Measurements from ENCODE around the gene KATNAL2. TPM values are rescaled to one million over a fixed set of nuclear protein-coding genes. Genes with fewer than 3 reads are reported as not detected.

The KATNAL2 gene
- total and polyA plus RNA-seq, 4 donors = 1.5 to 8.0 (median 4.1) TPM

DNA sequence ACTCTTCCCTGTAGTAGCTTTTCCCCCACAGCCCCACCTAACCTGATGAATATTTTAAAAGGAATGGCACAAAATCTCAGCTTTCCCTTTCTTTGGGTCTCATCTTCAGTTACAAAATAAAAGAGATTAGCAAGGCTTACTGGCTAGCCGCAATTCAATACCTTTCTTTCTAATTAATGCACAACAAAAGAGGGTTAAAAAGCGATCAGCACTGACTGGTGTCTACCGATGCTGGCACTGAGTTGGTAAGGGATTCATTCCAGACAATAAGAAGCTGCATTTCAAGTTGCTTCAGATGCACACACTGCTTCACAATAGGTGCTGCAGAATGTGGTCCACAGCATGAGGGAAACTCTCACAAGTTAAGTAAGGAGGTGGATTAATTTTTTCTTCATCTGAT, 191.0 kb downstream of the KATNAL2 start:
- Histone ChIP-seq H3K4me3 (no peak overlapping the region), H3K36me3 (ENCODE audit: control insufficient read depth in 4 of 4, insufficient read depth in 4 of 4, low read length in 4 of 4) (peaks cover 19 to 39% (median 32%) of the 10 kb centered on the region in 4 donors), H3K9me3 (ENCODE audit: control insufficient read depth in 4 of 4, insufficient read depth in 3 of 4, low read length in 3 of 4) (no peaks in the 10 kb centered on the region), H3K9ac (ENCODE audit: insufficient read depth in 1 of 2, low read length in 2 of 2) (no peak overlapping the region), H3K27ac (ENCODE audit: low read depth in 1 of 2, low read length in 1 of 2) (no peak overlapping the region), H3K4me1 (ENCODE audit: control insufficient read depth in 5 of 5, insufficient read depth in 5 of 5, low read length in 5 of 5) (no peaks in the 10 kb centered on the region), H3K27me3 (ENCODE audit: control insufficient read depth in 3 of 3, insufficient read depth in 3 of 3, low read length in 2 of 3) (no peaks in the 10 kb centered on the region)
- DNase-seq = no peak
- no peak for ATAC-seq (ENCODE audit: insufficient read depth, low FRiP score)
- no peak for TF ChIP-seq CTCF (IDR thresholded peaks at IDR 0.05; ENCODE audit: control extremely low read depth, extremely low read depth)
- WGBS, 2 donors = 87 to 92% methylated on average over 3 of the region's 3 CpGs

DNA sequence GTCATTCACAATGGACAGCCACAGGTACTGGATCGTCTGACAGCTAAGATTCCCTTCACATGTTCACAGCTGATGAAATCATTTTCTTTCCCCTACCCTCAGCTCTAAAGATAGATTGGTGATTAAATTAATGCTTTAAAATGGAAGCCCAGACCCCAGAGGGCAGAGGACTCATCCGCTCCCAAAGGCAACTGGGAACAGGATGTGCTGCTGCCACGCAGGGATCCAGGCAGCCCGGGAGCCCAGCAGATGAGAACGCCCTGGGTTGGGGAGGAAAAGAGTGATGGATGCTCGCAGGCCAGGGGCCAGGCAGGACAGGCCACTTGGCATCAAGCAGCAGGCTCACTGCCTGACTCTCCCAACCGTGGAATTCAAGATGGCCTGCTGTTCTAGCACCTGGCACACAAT, 191.6 kb downstream of the KATNAL2 start:
- peaks cover 15 to 42% (median 33%) of the 10 kb centered on the region in 4 donors for H3K36me3 ChIP-seq (ENCODE audit: control insufficient read depth in 4 of 4, insufficient read depth in 4 of 4, low read length in 4 of 4)
- TF ChIP-seq CTCF (IDR thresholded peaks at IDR 0.05; ENCODE audit: control extremely low read depth, extremely low read depth) = no peak
- ATAC-seq (ENCODE audit: insufficient read depth, low FRiP score) (no peak), DNase-seq (no peak)
- 91 to 92% methylated on average over 7 of the region's 7 CpGs for WGBS, 2 donors
- H3K9ac ChIP-seq (ENCODE audit: insufficient read depth in 1 of 2, low read length in 2 of 2) = no peak overlapping the region
- H3K4me3 ChIP-seq = no peak overlapping the region
- no peaks in the 10 kb centered on the region for H3K9me3 ChIP-seq (ENCODE audit: control insufficient read depth in 4 of 4, insufficient read depth in 3 of 4, low read length in 3 of 4)
- H3K27ac ChIP-seq (ENCODE audit: low read depth in 1 of 2, low read length in 1 of 2) = no peak overlapping the region
- H3K27me3 ChIP-seq (ENCODE audit: control insufficient read depth in 3 of 3, insufficient read depth in 3 of 3, low read length in 2 of 3) = no peaks in the 10 kb centered on the region
- H3K4me1 ChIP-seq (ENCODE audit: control insufficient read depth in 5 of 5, insufficient read depth in 5 of 5, low read length in 5 of 5) = no peaks in the 10 kb centered on the region

- no peak for TF ChIP-seq CTCF (IDR thresholded peaks at IDR 0.05; ENCODE audit: control extremely low read depth, extremely low read depth)
- no peaks in the 10 kb centered on the region for H3K9me3 ChIP-seq (ENCODE audit: control insufficient read depth in 4 of 4, insufficient read depth in 3 of 4, low read length in 3 of 4)
- no peak for DNase-seq
- ATAC-seq (ENCODE audit: insufficient read depth, low FRiP score) = no peak
- H3K27me3 ChIP-seq (ENCODE audit: control insufficient read depth in 3 of 3, insufficient read depth in 3 of 3, low read length in 2 of 3) = no peaks in the 10 kb centered on the region
- peaks cover 15 to 40% (median 33%) of the 10 kb centered on the region in 4 donors for H3K36me3 ChIP-seq (ENCODE audit: control insufficient read depth in 4 of 4, insufficient read depth in 4 of 4, low read length in 4 of 4)
- no peaks in the 10 kb centered on the region for H3K4me1 ChIP-seq (ENCODE audit: control insufficient read depth in 5 of 5, insufficient read depth in 5 of 5, low read length in 5 of 5)
- H3K9ac ChIP-seq (ENCODE audit: insufficient read depth in 1 of 2, low read length in 2 of 2) = no peak overlapping the region
- 84 to 100% methylated on average over 1 of the region's 1 CpG for WGBS, 2 donors
- no peak overlapping the region for H3K4me3 ChIP-seq
- no peak overlapping the region for H3K27ac ChIP-seq (ENCODE audit: low read depth in 1 of 2, low read length in 1 of 2)
Observed at GRCh38 chr18:47109720-47110119, 192.3 kb downstream of the KATNAL2 start.

Measured in lung (tissue), 12 donors.